ENCODE measurements around the gene NF2. TPM values are rescaled to one million over a fixed set of nuclear protein-coding genes. Genes with fewer than 3 reads are reported as not detected.

Gene NF2
- total and polyA plus RNA-seq, 2 of the 8 experiments (the other 6 are each of a cell fraction or from before 2014, with no cell fraction given), result 17.6 to 53.6 TPM

GRCh38 chr22:29630987-29631386 is 27.6 kb downstream of the NF2 start:
- no peak overlapping the region for H3K56ac ChIP-seq (replicated peaks; ENCODE audit: insufficient read length, low read depth, low read length)
- H3K4me1 ChIP-seq (replicated peaks in 1 of 4; ENCODE audit: control insufficient read depth in 3 of 4, insufficient read depth in 4 of 4, low read length in 3 of 4), result peaks cover 0 to 6% (median 3%) of the 10 kb centered on the region in 4 experiments; a peak in 3 of 7 replicates
- no peak overlapping the region for H2BK120ac ChIP-seq (replicated peaks; ENCODE audit: low read depth, low read length)
- 95% methylated on average over 6 of the region's 6 CpGs; no CpG with 5 or more reads in 1 of the 2 experiments for WGBS, 2 experiments (ENCODE audit: extremely low coverage in 1 of 2, insufficient coverage in 1 of 2, insufficient read length in 1 of 2, insufficient replicate concordance in 2 of 2, low coverage in 1 of 2, low lambda C conversion rate in 2 of 2, missing lambda C conversion rate in 1 of 2)
- H3K4me2 ChIP-seq (ENCODE audit: insufficient read depth in 1 of 2, low read depth in 2 of 2, low read length in 2 of 2), result no peak overlapping the region
- peaks cover 2 to 5% of the 10 kb centered on the region in 2 experiments for H4K20me1 ChIP-seq (replicated peaks in 1 of 2; ENCODE audit: control insufficient read depth in 1 of 2, insufficient read depth in 2 of 2, low read length in 2 of 2)
- H2AFZ ChIP-seq (ENCODE audit: low read length), result no peak overlapping the region
- H2BK5ac ChIP-seq (ENCODE audit: low read depth, low read length), result no peak overlapping the region
- FAIRE-seq (no peak), DNase-seq (ENCODE audit: low read depth in 1 of 2, low spot score in 2 of 2) (no peak)
- H3K9me3 ChIP-seq (ENCODE audit: insufficient read depth in 2 of 2, low read depth in 1 of 2, low read length in 1 of 2), result no peaks in the 10 kb centered on the region
- H3K4ac ChIP-seq (replicated peaks; ENCODE audit: insufficient read length, low read depth, low read length), result no peak overlapping the region
- H2BK20ac ChIP-seq (ENCODE audit: low read length), result no peak overlapping the region
- H3K27me3 ChIP-seq (replicated peaks in 1 of 4; ENCODE audit: control insufficient read depth in 3 of 4, extremely low read depth in 1 of 4, insufficient read depth in 3 of 4, low read length in 3 of 4), result no peaks in the 10 kb centered on the region
- H3K9ac ChIP-seq (replicated peaks in 1 of 4; ENCODE audit: extremely low read depth in 1 of 4, low read depth in 3 of 4, low read length in 3 of 4), result no peak overlapping the region
- peaks cover 2 to 22% of the 10 kb centered on the region in 2 experiments; a peak in 3 of 4 replicates for H3K79me2 ChIP-seq (ENCODE audit: control insufficient read depth in 1 of 2, insufficient read depth in 2 of 2, low read length in 2 of 2)
- H3K79me1 ChIP-seq (ENCODE audit: low read depth, low read length), result peaks cover 7% of the 10 kb centered on the region
- no peak overlapping the region for H3K14ac ChIP-seq (ENCODE audit: insufficient read length)
- no peak overlapping the region for H3K27ac ChIP-seq (ENCODE audit: low read depth, low read length)
- no peak overlapping the region for H2BK15ac ChIP-seq (ENCODE audit: low read length)
- no peak overlapping the region for H4K8ac ChIP-seq (ENCODE audit: extremely low read depth, insufficient read depth, low read length)
- CTCF ChIA-PET (ENCODE audit: partially characterized antibody), result interaction anchor here (0.6 to 1.7 kb wide), 9 partner anchors 12 to 477 kb away, joined by 3 to 6 read pairs (median 3); no protein-coding TSS in a partner anchor
- H4K91ac ChIP-seq (replicated peaks; ENCODE audit: insufficient read length, low read length), result no peak overlapping the region
- H2BK12ac ChIP-seq (ENCODE audit: low read depth, low read length), result no peak overlapping the region
- H3K23me2 ChIP-seq (ENCODE audit: low read depth, low read length), result no peaks in the 10 kb centered on the region
- H3K23ac ChIP-seq (ENCODE audit: insufficient read length), result no peak overlapping the region
- POLR2A ChIA-PET (ENCODE audit: partially characterized antibody), result interaction anchor here (0.6 kb wide), 1 partner anchor 1942 kb away, joined by 4 read pairs; no protein-coding TSS in a partner anchor
- H3K4me3 ChIP-seq (ENCODE audit: extremely low read depth in 1 of 4, insufficient read depth in 2 of 4, low read depth in 3 of 4, low read length in 4 of 4), result no peak overlapping the region
- no peak overlapping the region for H2AK5ac ChIP-seq (ENCODE audit: low read depth, low read length)
- no peak overlapping the region for H3K18ac ChIP-seq (ENCODE audit: extremely low read depth, low read length)
- no peak overlapping the region for H4K5ac ChIP-seq (ENCODE audit: insufficient read length, low read depth, low read length)
- H3K36me3 ChIP-seq (ENCODE audit: control insufficient read depth in 2 of 4, insufficient read depth in 4 of 4, low read length in 3 of 4), result no peaks in the 10 kb centered on the region
- TF ChIP-seq SUZ12 (IDR thresholded peaks at IDR 0.05; ENCODE audit: low read length) (no peak), GTF2F1 (IDR thresholded peaks at IDR 0.05; ENCODE audit: borderline replicate concordance, low read depth, low read length) (no peak), ASH2L (IDR thresholded peaks at IDR 0.05; ENCODE audit: low read length) (no peak), HDAC2 (IDR thresholded peaks at IDR 0.05; ENCODE audit: borderline replicate concordance in 1 of 2, low read depth in 2 of 2, low read length in 2 of 2) (no peak), RFX5 (IDR thresholded peaks at IDR 0.05; ENCODE audit: borderline replicate concordance, low read depth, low read length) (no peak), POLR2A (IDR thresholded peaks at IDR 0.05; ENCODE audit: control extremely low read depth in 1 of 2, low read depth in 2 of 2, low read length in 2 of 2) (no peak), TCF12 (IDR thresholded peaks at IDR 0.05; ENCODE audit: low read depth, low read length) (no peak), SIX5 (IDR thresholded peaks at IDR 0.05; ENCODE audit: low read depth, low read length) (no peak), HDAC6 (IDR thresholded peaks at IDR 0.05; ENCODE audit: low read depth, low read length) (no peak), TAF7 (optimal IDR thresholded peaks at IDR 0.05; ENCODE audit: borderline replicate concordance, low read depth, low read length) (no peak), BCL11A (IDR thresholded peaks at IDR 0.05; ENCODE audit: low read depth in 2 of 2, low read length in 2 of 2) (no peak), KDM1A (IDR thresholded peaks at IDR 0.05; ENCODE audit: borderline replicate concordance, low read length) (no peak), SRF (IDR thresholded peaks at IDR 0.05; ENCODE audit: low read depth, low read length) (no peak), RNF2 (IDR thresholded peaks at IDR 0.05; ENCODE audit: borderline replicate concordance, low read depth, low read length, missing control alignments, poor library complexity, severe bottlenecking) (no peak), POU5F1 (IDR thresholded peaks at IDR 0.05; ENCODE audit: low read depth, low read length) (no peak)
